GM12892 (cell line): Measurements from ENCODE around the gene ASCC2.

Experiments
- POLR2A ChIP-seq: IDR thresholded peaks from 2 replicates; pipeline ENCODE4 v1.6.1; 2011; ENCODE audit warnings: low read depth, low read length, control low read depth
- POLR2AphosphoS5 ChIP-seq: IDR thresholded peaks from 2 replicates; pipeline ENCODE4 v1.6.1; 2011; ENCODE audit warnings: low read depth, low read length, control low read depth

DNA sequence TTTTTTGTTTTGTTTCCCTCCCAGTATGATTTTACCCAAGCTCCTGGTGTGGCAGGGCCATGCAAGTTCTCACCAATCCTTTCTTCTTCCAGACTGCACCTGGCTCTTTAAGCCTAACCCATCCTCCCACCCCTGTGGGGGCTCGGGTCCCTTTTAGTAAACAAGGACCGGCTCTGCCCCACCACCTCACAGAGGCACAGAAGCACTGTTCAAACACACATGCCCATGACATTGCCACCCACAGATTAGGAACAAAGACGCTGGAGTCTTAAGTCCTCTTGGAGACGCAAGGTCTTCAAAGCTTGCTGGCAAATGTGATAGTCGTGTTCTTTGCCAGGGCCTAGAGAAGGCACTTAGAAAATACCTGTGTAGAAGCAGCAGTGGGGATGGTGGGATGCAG, 52.0 kb downstream of the ASCC2 start:
- TF ChIP-seq POLR2AphosphoS5 (no peak), POLR2A (no peak)
